Measurements from ENCODE around the gene IKZF1.

DNA sequence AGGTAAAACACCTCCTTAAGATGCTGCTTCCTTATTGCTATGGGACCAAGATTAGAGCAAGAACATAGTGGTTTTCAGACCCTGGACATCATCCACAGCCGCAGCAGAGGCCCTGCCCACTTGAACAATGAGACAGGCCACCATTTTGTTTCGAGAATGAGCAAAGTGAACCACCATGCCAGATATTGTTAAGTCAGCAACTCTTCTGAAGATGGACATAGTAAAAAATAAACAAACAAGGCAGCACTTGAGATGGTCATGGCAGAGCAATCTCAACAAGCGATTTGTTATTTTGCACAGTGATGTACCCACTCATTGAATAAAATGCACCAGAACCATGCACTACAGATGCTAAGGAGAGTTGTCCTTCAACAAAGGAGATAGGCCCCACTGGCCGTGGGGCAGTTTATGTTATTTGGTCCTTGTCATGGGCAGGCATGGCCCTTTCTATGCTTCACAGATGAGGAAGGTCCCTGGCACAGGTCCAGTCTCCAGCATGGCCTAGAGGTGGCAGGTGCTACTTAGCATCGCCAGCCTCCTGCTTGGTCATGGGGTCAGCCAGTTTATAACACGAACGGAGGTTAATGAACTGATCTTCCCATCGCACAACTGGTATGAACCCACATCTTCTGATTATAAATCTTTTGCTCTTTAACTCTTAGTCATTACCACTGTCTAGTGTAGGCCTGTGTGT lies 44.1 kb downstream of the IKZF1 start:
- TF ChIP-seq POLR2A (IDR thresholded peaks at IDR 0.05): no peak
- TF ChIP-seq, protein P1, sequence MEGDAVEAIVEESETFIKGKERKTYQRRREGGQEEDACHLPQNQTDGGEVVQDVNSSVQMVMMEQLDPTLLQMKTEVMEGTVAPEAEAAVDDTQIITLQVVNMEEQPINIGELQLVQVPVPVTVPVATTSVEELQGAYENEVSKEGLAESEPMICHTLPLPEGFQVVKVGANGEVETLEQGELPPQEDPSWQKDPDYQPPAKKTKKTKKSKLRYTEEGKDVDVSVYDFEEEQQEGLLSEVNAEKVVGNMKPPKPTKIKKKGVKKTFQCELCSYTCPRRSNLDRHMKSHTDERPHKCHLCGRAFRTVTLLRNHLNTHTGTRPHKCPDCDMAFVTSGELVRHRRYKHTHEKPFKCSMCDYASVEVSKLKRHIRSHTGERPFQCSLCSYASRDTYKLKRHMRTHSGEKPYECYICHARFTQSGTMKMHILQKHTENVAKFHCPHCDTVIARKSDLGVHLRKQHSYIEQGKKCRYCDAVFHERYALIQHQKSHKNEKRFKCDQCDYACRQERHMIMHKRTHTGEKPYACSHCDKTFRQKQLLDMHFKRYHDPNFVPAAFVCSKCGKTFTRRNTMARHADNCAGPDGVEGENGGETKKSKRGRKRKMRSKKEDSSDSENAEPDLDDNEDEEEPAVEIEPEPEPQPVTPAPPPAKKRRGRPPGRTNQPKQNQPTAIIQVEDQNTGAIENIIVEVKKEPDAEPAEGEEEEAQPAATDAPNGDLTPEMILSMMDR (IDR thresholded peaks at IDR 0.05 in 8 of 11, conservative IDR thresholded peaks at IDR 0.05 in 3 of 11): no peak
